ENCODE results near the gene TMEM186. TPM values are rescaled to one million over a fixed set of nuclear protein-coding genes. Genes with fewer than 3 reads are reported as not detected.

TMEM186 gene
- total and polyA plus RNA-seq, 2 of the 4 experiments (the other 2 are of a cell fraction), result 5.7 to 6.8 TPM

GRCh38 chr16:8819411-8820034 is 22.1 kb upstream of the TMEM186 start:
- ChIA-PET CTCF (interaction anchor here (0.6 kb wide), 1 partner anchor 1329 kb away, joined by 3 read pairs; no protein-coding TSS in a partner anchor), POLR2A (ENCODE audit: unreplicated experiment) (no interaction called here)
- in situ Hi-C loops (cut with MboI; ENCODE audit: low sequenced_read_pairs), result no loop called here
- H2BK120ac ChIP-seq (ENCODE audit: low read depth, low read length), result no peak overlapping the region
- no peak overlapping the region for H2BK15ac ChIP-seq (ENCODE audit: low read depth, low read length)
- no peak for DNase-seq
- no peak overlapping the region for H3K14ac ChIP-seq (replicated peaks; ENCODE audit: low read depth, low read length)
- H3K9me1 ChIP-seq (ENCODE audit: insufficient read depth, low read length), result peaks cover 9% of the 10 kb centered on the region; the same call in 1 of the 2 replicates
- no peak overlapping the region for H2AK5ac ChIP-seq (ENCODE audit: low read depth, low read length)
- peaks cover 28 to 57% of the 10 kb centered on the region in 2 experiments for H3K79me1 ChIP-seq (ENCODE audit: low read depth in 1 of 2, low read length in 2 of 2)
- dilution Hi-C loops (cut with HindIII; ENCODE audit: low sequenced_read_pairs, unreplicated experiment), result no loop called here
- no peak overlapping the region for H4K5ac ChIP-seq (ENCODE audit: low read depth, low read length)
- no peak overlapping the region for H4K91ac ChIP-seq (ENCODE audit: insufficient read depth, low read depth, low read length)
- H4K8ac ChIP-seq (ENCODE audit: low read depth in 2 of 2, low read length in 2 of 2), result no peak overlapping the region
- H3K36me3 ChIP-seq (ENCODE audit: control insufficient read depth, insufficient read depth, low read length), result peaks cover 44% of the 10 kb centered on the region
- TF ChIP-seq RFX5 (IDR thresholded peaks at IDR 0.05; ENCODE audit: low read depth, low read length) (no peak), FOS (IDR thresholded peaks at IDR 0.05; ENCODE audit: low read depth, low read length) (no peak), SMC3 (IDR thresholded peaks at IDR 0.05; ENCODE audit: low read depth, low read length) (no peak), MAFK (IDR thresholded peaks at IDR 0.05; ENCODE audit: low read depth, low read length) (no peak), ELK1 (IDR thresholded peaks at IDR 0.05; ENCODE audit: borderline replicate concordance, low read depth, low read length) (no peak), BHLHE40 (IDR thresholded peaks at IDR 0.05; ENCODE audit: low read depth, low read length) (no peak), MAZ (IDR thresholded peaks at IDR 0.05; ENCODE audit: borderline replicate concordance, low read depth, low read length) (no peak), CHD1 (IDR thresholded peaks at IDR 0.05; ENCODE audit: low read depth, low read length) (no peak), CTCF (conservative IDR thresholded peaks at IDR 0.05; ENCODE audit: low read depth, low read length) (no peak), MXI1 (IDR thresholded peaks at IDR 0.05; ENCODE audit: borderline replicate concordance, low read depth, low read length) (no peak)
- H3K9ac ChIP-seq (ENCODE audit: low read depth, low read length), result no peak overlapping the region
- H3K9me3 ChIP-seq (ENCODE audit: control insufficient read depth, insufficient read depth, low read length), result no peaks in the 10 kb centered on the region
- BruUV-seq (replicated peaks), result no TSS peak
- no peak overlapping the region for H3K27ac ChIP-seq (ENCODE audit: insufficient read depth, low read length)
- H2AK9ac ChIP-seq (replicated peaks; ENCODE audit: low read depth, low read length, poor library complexity), result no peak overlapping the region
- H2BK20ac ChIP-seq (ENCODE audit: low read depth, low read length), result no peak overlapping the region
- H3K23ac ChIP-seq (ENCODE audit: low read depth, low read length), result no peak overlapping the region
- ATAC-seq (ENCODE audit: low read depth), result no peak
- no peak overlapping the region for H2BK5ac ChIP-seq (ENCODE audit: low read depth, low read length, poor library complexity, severe bottlenecking)
- no CpG with 5 or more reads among the region's 6 CpGs for WGBS, 2 experiments (ENCODE audit: extremely low coverage in 2 of 2, insufficient read length in 1 of 2)
- no peak overlapping the region for H3K56ac ChIP-seq (ENCODE audit: extremely low read depth, insufficient read depth, low read length)
- peaks cover 17% of the 10 kb centered on the region for H4K20me1 ChIP-seq (ENCODE audit: insufficient read depth, low read length)
- intact Hi-C loops (cut with micrococcal nuclease), result no loop called here
- H3K27me3 ChIP-seq (ENCODE audit: control insufficient read depth, insufficient read depth, low read length), result no peaks in the 10 kb centered on the region
- H3K4me3 ChIP-seq (ENCODE audit: insufficient read depth, low read depth, low read length), result no peak overlapping the region
- no peak overlapping the region for H2AFZ ChIP-seq (replicated peaks; ENCODE audit: low read length, poor library complexity)
- H3K4me1 ChIP-seq (ENCODE audit: control insufficient read depth, insufficient read depth, low read length), result peaks cover 2% of the 10 kb centered on the region; the same call in 1 of the 2 replicates
- no peak overlapping the region for H3K4me2 ChIP-seq (ENCODE audit: low read depth, low read length)
- no peak overlapping the region for H3K4ac ChIP-seq (ENCODE audit: low read depth, low read length)
- no peak overlapping the region for H3K18ac ChIP-seq (ENCODE audit: low read depth, low read length)
